ENCODE data around the gene DNAJC11. TPM values are rescaled to one million over a fixed set of nuclear protein-coding genes. Genes with fewer than 3 reads are reported as not detected.
"Not testable (repeated sequence)": the region's sequence is repeated elsewhere in the genome, so short reads cannot be mapped to it uniquely, and the experiment has no call there.

Gene DNAJC11
- total RNA-seq, 4 donors from 2014 or later: 27.1 to 41.5 (median 34.7) TPM

- H3K4me3 ChIP-seq: peak overlapping the region; percentile 73 to 99 (median 92)
- no peaks in the 10 kb centered on the region for H3K9me3 ChIP-seq
- no peaks in the 10 kb centered on the region for H3K27me3 ChIP-seq
- H3K27ac ChIP-seq: peak overlapping the region; percentile 96 to 100 (median 98)
- intact Hi-C loops (cut with DNase I): no loop called here
- WGBS, 2 donors: 0% methylated on average over 15 of the region's 103 CpGs; no CpG with 5 or more reads in 1 of the 2 donors
- peaks cover 10 to 21% (median 15%) of the 10 kb centered on the region in 3 donors for H3K36me3 ChIP-seq
- H3K4me1 ChIP-seq: peaks cover 37 to 60% (median 48%) of the 10 kb centered on the region in 3 donors
- no peak for DNase-seq
- TF ChIP-seq POLR2A (IDR thresholded peaks at IDR 0.05) (no peak), CTCF (IDR thresholded peaks at IDR 0.05) (peak in 1 of 6 experiments; percentile 2)
These were observed 99.5 kb downstream of the DNAJC11 start for GRCh38 chr1:6601923-6602668.

GRCh38 chr1:6601049-6601922, 100.3 kb downstream of the DNAJC11 start:
- Histone ChIP-seq H3K4me3 (peak overlapping the region; percentile 73 to 99 (median 92)), H3K27ac (peak overlapping the region; percentile 96 to 100 (median 98)), H3K36me3 (peaks cover 13 to 29% (median 21%) of the 10 kb centered on the region in 3 donors), H3K4me1 (peaks cover 44 to 68% (median 56%) of the 10 kb centered on the region in 3 donors), H3K9me3 (no peaks in the 10 kb centered on the region), H3K27me3 (no peaks in the 10 kb centered on the region)
- TF ChIP-seq CTCF (IDR thresholded peaks at IDR 0.05) (no peak), POLR2A (IDR thresholded peaks at IDR 0.05) (peak in 3 of 4 donors; percentile 52 to 72 (median 61))
- intact Hi-C loops (cut with DNase I): no loop called here
- peak; percentile 71 for DNase-seq
- WGBS, 2 donors: 0 to 2% methylated on average over 5 to 25 of the region's 40 CpGs

- TF ChIP-seq CTCF (IDR thresholded peaks at IDR 0.05): no peak
- TF ChIP-seq POLR2A (IDR thresholded peaks at IDR 0.05): peak in 1 of 4 donors; percentile 43
- WGBS, 2 donors: 12 to 20% methylated on average over 4 to 7 of the region's 10 CpGs
- intact Hi-C loops (cut with DNase I): no loop called here
- Histone ChIP-seq H3K4me3 (peak overlapping the region; percentile 73 to 99 (median 92)), H3K36me3 (peaks cover 20 to 36% (median 29%) of the 10 kb centered on the region in 3 donors), H3K4me1 (peaks cover 51 to 76% (median 63%) of the 10 kb centered on the region in 3 donors), H3K9me3 (no peaks in the 10 kb centered on the region), H3K27me3 (no peaks in the 10 kb centered on the region), H3K27ac (peak overlapping the region; percentile 96 to 100 (median 98))
- DNase-seq: no peak
These were observed 101.1 kb downstream of the DNAJC11 start for GRCh38 chr1:6600410-6601048.

- H3K4me1 ChIP-seq: peaks cover 52 to 77% (median 63%) of the 10 kb centered on the region in 3 donors
- H3K9me3 ChIP-seq; H3K27me3 ChIP-seq; intact Hi-C loops (cut with DNase I); DNase-seq: not testable (repeated sequence)
- peaks cover 25 to 42% (median 34%) of the 10 kb centered on the region in 3 donors for H3K36me3 ChIP-seq
- H3K27ac ChIP-seq: peak overlapping the region; percentile 96 to 100 (median 98)
- WGBS, 2 donors: 20 to 21% methylated on average over 7 to 8 of the region's 8 CpGs
- H3K4me3 ChIP-seq: peak overlapping the region; percentile 73 to 99 (median 92)
These were observed 101.6 kb downstream of the DNAJC11 start for GRCh38 chr1:6599991-6600390.
